Measurements from ENCODE around the gene STARD5. TPM values are rescaled to one million over a fixed set of nuclear protein-coding genes. Genes with fewer than 3 reads are reported as not detected.

STARD5 gene
- total RNA-seq, 2 donors from 2014 or later = 2.2 to 3.0 TPM

DNA sequence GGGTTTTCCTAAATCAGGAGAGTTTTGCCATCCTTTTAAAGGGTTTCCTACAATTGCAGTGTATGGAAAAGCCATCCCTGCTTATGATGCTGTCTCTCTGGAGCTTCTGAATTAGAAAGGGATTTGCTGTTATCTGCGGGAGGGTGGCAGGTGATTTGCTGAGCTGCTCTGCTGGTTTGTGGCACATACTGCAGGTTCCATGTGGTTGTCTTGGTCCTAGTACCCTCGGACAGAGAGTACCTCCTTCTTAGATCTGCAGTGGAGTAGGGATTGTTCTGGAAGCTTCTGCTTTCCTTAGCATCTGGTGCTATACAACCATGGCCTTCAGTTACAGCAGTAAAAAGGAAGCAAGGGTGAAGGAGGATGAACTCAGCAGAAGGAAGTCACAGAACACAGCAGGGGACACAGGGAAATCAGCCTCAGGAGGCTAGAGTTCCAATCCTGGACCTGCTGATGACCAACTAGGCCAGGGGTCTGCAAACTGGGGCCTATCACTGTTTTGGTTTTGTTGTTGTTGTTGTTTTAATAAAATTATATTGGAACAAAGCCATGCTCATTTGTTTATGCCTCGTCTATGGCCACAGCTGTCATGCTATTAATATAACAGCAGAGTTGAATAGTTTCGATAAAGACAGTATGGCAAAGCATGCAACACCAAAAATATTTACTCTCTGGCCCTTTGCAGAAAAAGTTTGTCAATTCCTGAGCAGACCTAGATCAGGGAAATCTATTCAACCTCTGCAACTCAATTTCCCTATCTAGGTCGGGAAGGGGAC, 39.5 kb downstream of the STARD5 start:
- Histone ChIP-seq H3K27ac (no peak overlapping the region), H3K9me3 (no peaks in the 10 kb centered on the region), H3K36me3 (peaks cover 10% of the 10 kb centered on the region), H3K4me1 (no peaks in the 10 kb centered on the region), H3K4me3 (no peak overlapping the region), H3K27me3 (no peaks in the 10 kb centered on the region)
- DNase-seq (ENCODE audit: low spot score) = no peak
- TF ChIP-seq, protein P1, sequence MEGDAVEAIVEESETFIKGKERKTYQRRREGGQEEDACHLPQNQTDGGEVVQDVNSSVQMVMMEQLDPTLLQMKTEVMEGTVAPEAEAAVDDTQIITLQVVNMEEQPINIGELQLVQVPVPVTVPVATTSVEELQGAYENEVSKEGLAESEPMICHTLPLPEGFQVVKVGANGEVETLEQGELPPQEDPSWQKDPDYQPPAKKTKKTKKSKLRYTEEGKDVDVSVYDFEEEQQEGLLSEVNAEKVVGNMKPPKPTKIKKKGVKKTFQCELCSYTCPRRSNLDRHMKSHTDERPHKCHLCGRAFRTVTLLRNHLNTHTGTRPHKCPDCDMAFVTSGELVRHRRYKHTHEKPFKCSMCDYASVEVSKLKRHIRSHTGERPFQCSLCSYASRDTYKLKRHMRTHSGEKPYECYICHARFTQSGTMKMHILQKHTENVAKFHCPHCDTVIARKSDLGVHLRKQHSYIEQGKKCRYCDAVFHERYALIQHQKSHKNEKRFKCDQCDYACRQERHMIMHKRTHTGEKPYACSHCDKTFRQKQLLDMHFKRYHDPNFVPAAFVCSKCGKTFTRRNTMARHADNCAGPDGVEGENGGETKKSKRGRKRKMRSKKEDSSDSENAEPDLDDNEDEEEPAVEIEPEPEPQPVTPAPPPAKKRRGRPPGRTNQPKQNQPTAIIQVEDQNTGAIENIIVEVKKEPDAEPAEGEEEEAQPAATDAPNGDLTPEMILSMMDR (IDR thresholded peaks at IDR 0.05) = no peak

DNA sequence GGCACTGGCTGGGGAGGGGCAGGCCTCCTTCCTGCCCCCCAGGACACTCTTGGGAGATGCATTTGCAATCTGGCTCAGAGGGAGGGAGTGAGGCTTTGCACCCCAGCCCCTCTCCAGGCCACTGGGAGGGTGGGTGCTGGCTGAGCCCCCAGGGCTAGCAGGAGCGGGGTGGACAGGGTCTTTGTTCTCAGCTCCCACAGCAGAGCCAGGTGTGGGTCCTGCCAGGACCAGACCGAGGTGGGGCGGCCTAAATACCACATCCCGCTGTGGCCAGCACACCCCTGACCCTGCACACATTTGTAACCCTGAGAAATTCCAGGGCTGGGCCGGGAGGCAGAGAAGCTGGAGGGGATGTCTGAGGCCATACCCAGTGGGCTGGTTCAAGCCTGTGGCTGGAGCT, 41.0 kb downstream of the STARD5 start:
- Histone ChIP-seq H3K9me3 (no peaks in the 10 kb centered on the region), H3K27me3 (no peaks in the 10 kb centered on the region), H3K27ac (no peak overlapping the region), H3K36me3 (peaks cover 10% of the 10 kb centered on the region), H3K4me1 (no peaks in the 10 kb centered on the region), H3K4me3 (no peak overlapping the region)
- TF ChIP-seq, protein P1 (IDR thresholded peaks at IDR 0.05) = no peak
- no peak for DNase-seq (ENCODE audit: low spot score)

DNA sequence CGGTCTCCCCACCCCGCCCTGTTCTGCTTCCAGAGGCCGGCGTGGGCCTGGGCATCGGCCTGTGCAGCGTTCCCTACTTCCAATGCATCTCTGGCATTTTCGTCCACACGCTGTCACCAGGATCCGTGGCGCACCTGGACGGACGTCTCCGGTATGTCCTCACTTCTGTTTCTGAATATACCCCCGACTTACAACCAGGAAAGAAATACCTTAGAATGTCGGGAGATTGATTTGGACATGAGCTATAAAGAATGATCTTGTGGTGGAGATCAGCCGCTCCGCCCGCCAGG, 41.4 kb downstream of the STARD5 start:
- H3K27ac ChIP-seq = no peak overlapping the region
- H3K4me3 ChIP-seq = no peak overlapping the region
- H3K9me3 ChIP-seq = peaks cover 0 to under 1% of the 10 kb centered on the region in 2 donors
- peaks cover 10% of the 10 kb centered on the region for H3K36me3 ChIP-seq
- TF ChIP-seq, protein P1 (IDR thresholded peaks at IDR 0.05) = no peak
- H3K27me3 ChIP-seq = no peaks in the 10 kb centered on the region
- DNase-seq (ENCODE audit: low spot score) = no peak
- no peaks in the 10 kb centered on the region for H3K4me1 ChIP-seq

DNA sequence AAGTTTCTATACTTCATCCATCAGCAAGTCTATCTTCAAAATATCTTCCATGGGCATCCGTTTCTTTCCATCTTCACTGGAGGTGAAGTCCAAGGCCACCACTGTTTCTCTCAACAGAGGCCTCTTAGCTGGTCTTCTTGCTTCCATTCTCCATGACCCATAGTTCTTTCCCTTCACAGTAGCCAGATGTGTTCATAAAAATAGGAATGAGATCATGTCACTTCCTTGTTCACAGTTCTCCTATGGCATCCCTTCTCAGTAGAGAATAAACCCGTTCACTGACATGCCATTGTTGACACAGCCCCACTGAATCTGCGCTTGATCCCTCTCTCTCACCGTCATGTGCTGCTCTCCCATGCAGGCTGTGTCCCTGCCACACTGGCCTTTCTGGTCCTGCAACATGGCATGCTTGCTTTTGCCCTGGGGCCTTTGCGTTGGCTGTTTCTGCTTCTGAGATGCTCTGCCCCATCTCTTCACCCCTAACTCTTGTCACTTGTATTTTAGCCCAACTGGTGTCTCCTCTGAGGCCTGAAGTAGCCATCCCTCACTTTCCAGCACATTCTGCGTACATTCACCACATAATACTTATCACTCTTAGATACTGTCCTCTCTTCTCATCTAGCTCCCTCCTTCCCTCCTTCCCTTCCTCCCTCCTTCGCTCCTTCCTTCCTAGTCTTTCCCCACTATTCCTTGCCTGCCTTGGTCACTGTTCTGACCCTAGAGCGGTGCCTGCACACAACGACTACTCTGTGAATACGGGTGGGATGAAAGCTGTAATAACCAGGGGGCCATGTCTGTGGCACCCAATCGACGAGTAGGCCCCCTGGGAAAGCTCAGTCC, 42.0 kb downstream of the STARD5 start:
- no peak for DNase-seq (ENCODE audit: low spot score)
- Histone ChIP-seq H3K27me3 (no peaks in the 10 kb centered on the region), H3K9me3 (peaks cover 0 to 6% of the 10 kb centered on the region in 2 donors), H3K4me1 (no peaks in the 10 kb centered on the region), H3K36me3 (peaks cover 10% of the 10 kb centered on the region), H3K27ac (no peak overlapping the region), H3K4me3 (no peak overlapping the region)
- TF ChIP-seq, protein P1 (IDR thresholded peaks at IDR 0.05) = no peak

DNA sequence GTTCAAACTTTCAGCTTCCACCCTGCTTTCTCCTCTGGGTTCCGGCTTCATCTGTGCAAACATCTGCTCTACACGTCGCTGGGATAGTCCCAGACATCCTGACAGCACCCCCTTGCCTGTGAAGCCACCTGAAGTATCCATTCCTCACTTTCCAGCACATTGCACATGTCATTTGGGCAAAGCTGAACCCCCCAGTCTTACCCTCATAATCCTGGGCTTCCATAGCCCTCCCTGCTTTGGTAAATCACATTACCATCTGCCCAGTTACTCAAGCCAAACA, 42.5 kb downstream of the STARD5 start:
- peaks cover 8% of the 10 kb centered on the region for H3K36me3 ChIP-seq
- no peak for DNase-seq (ENCODE audit: low spot score)
- H3K27ac ChIP-seq = no peak overlapping the region
- no peak overlapping the region for H3K4me3 ChIP-seq
- peaks cover 0 to 9% of the 10 kb centered on the region in 2 donors for H3K9me3 ChIP-seq
- H3K27me3 ChIP-seq = no peaks in the 10 kb centered on the region
- H3K4me1 ChIP-seq = no peaks in the 10 kb centered on the region
- TF ChIP-seq, protein P1 (IDR thresholded peaks at IDR 0.05) = no peak

Measured in right atrium auricular region (tissue), 2 donors.